Measurements from ENCODE around the gene LMO7. TPM values are rescaled to one million over a fixed set of nuclear protein-coding genes. Genes with fewer than 3 reads are reported as not detected.

LMO7 gene
- total and polyA plus RNA-seq, 2 of the 8 experiments (the other 6 are each of a cell fraction or from before 2014, with no cell fraction given), result 8.1 to 28.3 TPM

DNA sequence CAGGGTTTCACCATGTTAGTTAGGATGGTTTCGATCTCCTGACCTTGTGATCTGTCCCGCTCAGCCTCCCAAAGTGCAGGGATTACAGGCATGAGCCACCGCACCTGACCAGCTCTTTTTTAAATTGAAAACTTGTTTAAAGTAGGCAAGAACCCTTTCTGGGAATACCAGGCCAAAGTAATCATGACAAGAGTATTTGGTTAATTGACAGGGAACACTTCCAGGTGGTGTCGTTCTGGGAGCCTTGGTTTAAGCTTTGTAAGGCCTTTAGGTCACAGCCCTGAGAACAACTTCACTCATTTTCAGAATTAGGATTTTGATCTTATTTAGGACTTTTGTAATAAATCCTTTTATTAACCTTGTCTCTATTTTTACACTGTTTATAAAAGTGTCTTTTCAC lies 115.2 kb downstream of the LMO7 start (continued):
- TF ChIP-seq TAF1 (IDR thresholded peaks at IDR 0.05; ENCODE audit: low read depth, low read length) (no peak), CHD2 (IDR thresholded peaks at IDR 0.05; ENCODE audit: low read length) (no peak), KDM4A (IDR thresholded peaks at IDR 0.05; ENCODE audit: low read depth, low read length, severe bottlenecking) (no peak), CBX5 (IDR thresholded peaks at IDR 0.05; ENCODE audit: low read depth, low read length) (no peak)
